GM12892 (cell line): Measurements from ENCODE around the gene ACTA1.

ENCODE experiments used
- DNase-seq: peaks from one replicate; pipeline ENCODE4 v3.0.0; 2011; ENCODE audit not compliant: insufficient read length
- FAIRE-seq: peaks from 2 replicates; lab custom pipeline; 2011; peaks lifted over from hg19 to GRCh38; lab: Jason Lieb, UNC
- POLR2A ChIP-seq: IDR thresholded peaks from 2 replicates; pipeline ENCODE4 v1.6.1; 2011; ENCODE audit warnings: low read depth, low read length, control low read depth
- POLR2AphosphoS5 ChIP-seq: IDR thresholded peaks from 2 replicates; pipeline ENCODE4 v1.6.1; 2011; ENCODE audit warnings: low read depth, low read length, control low read depth
- TAF1 ChIP-seq: IDR thresholded peaks from 2 replicates; pipeline ENCODE4 v1.6.1; 2011; ENCODE audit warnings: low read depth, mild to moderate bottlenecking, control low read depth, low read length, borderline replicate concordance

ACTA1 gene

DNA sequence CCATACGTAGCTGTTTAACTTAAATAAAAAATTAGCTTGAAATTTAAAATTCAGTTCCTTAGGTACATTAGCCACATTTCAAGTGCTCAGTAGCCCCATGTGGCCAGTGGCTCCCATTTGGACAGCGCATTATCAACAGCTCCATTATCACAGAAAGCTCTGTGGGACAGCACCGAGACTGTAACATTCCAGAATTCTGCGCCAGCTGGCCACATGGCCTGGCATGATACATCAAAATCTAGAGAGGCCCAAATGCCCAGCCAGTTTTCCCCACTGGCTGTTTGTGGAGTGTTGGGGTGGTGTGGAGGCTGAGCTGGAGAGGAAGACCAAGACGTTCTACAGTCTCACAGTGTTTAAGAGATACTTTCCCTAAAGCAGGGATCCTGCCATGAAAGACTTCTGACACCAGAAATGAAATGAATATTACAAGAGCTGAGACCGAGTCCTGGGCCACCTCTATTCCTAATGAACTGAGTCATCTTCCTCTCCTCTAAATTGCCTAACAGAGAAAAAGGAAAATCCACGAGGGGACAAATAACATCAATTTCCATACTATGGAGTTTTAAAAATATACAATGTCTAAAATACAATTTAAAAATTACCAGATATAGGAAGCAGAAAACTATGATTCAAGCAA is 27.3 kb upstream of the ACTA1 start:
- DNase-seq (no peak), FAIRE-seq (no peak)
- TF ChIP-seq POLR2A: no peak
- no peak for TF ChIP-seq TAF1
- TF ChIP-seq POLR2AphosphoS5: no peak

DNA sequence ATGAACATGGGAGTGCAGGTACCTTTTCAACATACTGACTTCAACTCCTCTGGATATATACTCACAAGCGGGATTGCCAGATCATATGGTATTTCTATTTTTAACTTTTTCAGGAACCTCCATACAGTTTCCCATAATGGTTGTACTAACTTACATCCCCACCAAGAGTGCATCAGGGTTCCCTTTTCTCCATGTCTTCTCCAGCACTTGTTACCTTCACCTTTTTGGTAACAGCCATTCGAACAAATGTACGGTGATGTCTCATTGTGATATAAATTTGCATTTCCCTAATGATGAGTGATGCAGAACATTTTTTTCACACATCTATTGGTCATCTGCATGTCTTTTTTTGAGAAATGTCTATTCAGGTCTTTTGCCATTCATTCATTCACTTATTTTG is 25.9 kb upstream of the ACTA1 start:
- DNase-seq (no peak), FAIRE-seq (no peak)
- TF ChIP-seq POLR2A (no peak), POLR2AphosphoS5 (no peak), TAF1 (no peak)

DNA sequence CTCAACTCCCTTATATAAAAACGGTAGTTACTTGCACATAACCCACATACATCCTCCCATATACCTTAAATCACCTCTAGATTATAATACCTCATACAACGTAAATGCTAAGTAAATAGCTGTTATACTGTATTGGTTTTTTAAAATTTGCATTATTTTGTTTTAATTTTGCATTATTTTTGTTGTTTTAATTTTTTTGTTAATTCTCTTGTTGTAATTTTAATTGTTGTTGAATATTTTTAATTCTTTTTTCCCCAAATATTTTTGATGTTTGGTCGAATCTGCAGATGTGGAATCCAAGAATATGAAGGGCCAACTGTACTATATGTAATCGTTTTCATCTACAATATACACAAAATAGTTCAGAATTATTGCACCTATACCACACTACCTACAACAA is 23.5 kb upstream of the ACTA1 start:
- DNase-seq: no peak
- no peak for FAIRE-seq
- TF ChIP-seq POLR2AphosphoS5 (no peak), TAF1 (no peak), POLR2A (no peak)

DNA sequence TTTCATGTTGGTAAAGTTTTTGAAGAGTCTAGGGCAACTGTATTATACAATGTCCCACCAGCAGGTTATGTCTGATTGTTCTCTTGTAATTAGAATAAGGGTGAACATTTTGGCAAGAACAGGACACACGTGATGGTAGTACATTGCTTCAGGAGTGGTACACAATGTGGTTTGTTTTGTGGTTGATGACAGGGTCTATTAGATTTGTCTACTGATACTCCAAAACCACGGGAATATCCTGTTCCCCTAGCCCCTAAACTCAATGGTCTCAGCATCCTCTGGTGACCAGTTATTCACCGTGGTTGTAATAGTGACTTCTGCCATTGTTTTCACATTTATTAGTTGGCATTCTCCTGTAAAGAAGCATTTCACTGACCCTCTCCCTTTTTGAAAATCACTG is 22.1 kb upstream of the ACTA1 start:
- DNase-seq (no peak), FAIRE-seq (no peak)
- TF ChIP-seq TAF1: no peak
- TF ChIP-seq POLR2A: no peak
- TF ChIP-seq POLR2AphosphoS5: no peak

DNA sequence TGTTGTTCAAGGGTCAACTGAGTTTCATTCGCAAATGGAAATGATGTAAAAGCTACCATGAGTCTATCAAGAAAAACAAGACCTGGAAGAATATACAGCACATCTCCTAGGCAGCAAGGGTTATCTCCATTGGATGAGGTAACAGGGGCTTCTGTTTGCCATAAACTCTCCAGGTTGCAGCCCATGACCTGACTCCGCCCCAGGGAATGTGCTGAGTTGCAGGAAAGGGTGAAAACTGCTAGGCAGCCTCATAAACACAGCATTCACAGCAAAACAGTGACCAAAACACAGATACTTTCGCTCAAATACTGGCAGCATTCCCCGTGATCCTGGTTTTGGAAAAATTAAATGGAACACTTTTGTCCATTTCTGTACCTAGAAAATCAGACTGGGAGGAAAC is 20.2 kb upstream of the ACTA1 start:
- DNase-seq (no peak), FAIRE-seq (no peak)
- no peak for TF ChIP-seq POLR2AphosphoS5
- TF ChIP-seq TAF1: no peak
- TF ChIP-seq POLR2A: no peak

DNA sequence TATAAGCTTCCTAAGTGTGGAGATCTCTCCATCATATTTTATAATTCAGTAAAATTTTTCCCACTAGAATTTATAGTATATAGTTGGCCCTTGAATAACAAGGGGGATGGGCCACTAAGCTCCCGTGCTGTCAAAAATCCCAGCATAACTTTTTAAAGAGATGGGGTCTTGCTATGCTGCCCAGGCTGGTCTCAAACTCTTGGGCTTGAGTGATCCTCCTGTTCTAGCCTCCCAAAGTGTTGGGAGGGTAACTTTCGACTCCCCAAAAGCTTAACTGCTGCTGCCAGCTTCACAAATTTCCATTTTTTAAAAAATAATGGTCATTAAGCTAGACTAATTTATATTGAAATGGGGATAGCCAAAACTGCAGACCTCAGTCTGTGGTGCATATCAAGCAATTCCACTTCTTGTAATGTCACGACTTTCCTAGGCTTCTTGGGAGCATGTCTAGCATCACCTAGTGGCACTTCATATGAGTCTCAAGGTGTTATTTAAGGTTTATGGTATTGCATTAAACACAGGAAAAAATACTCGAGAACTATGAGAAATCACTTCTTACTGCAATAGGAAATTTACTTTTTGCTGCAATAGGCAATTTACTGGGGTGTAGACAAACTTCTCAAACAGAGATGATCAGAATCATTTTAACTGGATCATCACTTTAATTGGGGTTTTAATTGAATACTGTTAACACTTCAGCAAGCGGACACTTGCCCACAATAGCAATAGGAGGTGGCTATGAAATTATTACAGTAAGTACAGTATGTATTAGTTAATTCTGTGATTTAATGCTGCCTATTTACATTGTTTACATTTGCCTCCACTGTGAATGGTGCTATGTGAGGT is 19.3 kb upstream of the ACTA1 start:
- DNase-seq: no peak
- TF ChIP-seq TAF1 (no peak), POLR2AphosphoS5 (no peak), POLR2A (no peak)
- FAIRE-seq: no peak

DNA sequence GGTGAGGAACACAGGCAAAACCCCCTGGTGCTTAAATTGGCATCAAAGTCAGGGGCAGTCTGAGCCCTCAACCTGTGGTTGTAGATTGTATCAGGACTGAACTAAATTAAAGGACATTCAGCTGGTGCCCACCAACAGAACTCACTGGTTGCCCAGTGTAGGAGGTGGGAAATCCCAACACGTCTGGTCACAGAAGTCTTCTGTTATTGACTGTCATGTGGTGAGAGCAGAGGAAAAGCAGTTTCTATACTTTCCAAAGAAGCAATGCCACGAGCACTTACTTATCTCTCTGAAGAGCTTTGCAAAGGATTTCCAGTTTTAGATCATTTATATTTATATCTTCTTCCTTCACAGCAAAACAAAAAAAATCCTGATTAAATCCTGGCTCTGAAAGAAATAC is 15.0 kb upstream of the ACTA1 start:
- DNase-seq (no peak), FAIRE-seq (peak; percentile 69)
- TF ChIP-seq POLR2AphosphoS5 (no peak), POLR2A (no peak), TAF1 (no peak)

DNA sequence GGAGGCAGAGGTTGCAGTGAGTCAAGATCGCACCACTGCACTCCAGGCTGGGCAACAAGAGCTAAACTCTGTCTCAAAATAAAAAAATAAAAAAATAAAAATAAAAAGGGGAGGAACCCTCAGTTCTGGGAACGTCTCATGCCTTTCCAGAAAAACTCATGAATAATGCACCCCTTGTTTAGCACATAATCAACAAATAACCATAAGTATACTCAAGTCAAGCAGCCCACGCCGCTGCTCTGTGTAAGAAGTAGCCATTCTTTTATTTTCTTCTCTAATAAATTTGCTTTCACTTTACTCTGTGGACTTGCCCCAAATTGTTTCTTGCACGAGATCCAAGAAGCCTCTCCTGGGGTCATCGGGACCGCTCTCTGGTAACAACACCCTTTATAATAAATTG is 14.5 kb upstream of the ACTA1 start:
- DNase-seq (no peak), FAIRE-seq (no peak)
- TF ChIP-seq POLR2AphosphoS5 (no peak), POLR2A (no peak), TAF1 (no peak)

DNA sequence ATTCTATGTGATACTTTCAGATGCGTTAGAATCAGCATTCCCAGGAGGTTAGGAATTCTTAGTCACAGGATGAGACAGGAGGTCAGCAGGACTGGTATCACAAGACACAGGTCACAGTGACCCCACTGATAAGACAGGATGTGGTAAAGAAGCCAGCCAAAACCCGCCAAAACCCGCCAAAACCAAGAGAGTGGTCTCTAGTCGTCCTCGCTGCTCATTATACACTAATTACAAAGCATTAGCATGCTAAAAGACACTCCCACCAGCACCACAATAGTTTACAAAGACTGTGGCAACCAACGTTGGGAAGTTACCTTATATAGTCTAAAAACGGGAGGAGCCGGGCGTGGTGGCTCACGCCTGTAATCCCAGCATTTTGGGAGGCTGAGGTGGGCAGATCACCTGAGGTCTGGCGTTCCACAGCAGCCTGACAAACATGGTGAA is 13.9 kb upstream of the ACTA1 start:
- TF ChIP-seq POLR2A: no peak
- TF ChIP-seq POLR2AphosphoS5: no peak
- TF ChIP-seq TAF1: no peak
- DNase-seq: no peak
- no peak for FAIRE-seq

DNA sequence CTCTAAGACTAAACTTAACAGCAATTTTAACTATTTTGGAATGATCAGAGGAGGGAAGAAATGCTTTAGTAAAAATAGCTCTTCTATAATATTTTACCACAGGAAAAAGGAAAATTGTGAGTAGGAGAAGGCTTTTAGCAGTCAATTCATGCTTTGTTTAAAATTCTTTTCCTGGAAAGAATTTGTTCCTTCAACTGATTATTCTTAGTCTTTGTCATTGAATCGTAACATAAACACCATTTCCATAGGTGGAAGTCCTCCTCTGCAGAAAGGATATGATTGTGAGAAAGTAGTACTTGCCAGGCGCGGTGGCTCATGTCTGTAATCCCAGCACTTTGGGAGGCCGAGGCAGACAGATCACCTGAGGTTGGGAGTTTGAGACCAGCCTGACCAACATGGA is 11.9 kb upstream of the ACTA1 start:
- no peak for DNase-seq
- no peak for TF ChIP-seq POLR2AphosphoS5
- TF ChIP-seq POLR2A: no peak
- TF ChIP-seq TAF1: no peak
- FAIRE-seq: no peak

DNA sequence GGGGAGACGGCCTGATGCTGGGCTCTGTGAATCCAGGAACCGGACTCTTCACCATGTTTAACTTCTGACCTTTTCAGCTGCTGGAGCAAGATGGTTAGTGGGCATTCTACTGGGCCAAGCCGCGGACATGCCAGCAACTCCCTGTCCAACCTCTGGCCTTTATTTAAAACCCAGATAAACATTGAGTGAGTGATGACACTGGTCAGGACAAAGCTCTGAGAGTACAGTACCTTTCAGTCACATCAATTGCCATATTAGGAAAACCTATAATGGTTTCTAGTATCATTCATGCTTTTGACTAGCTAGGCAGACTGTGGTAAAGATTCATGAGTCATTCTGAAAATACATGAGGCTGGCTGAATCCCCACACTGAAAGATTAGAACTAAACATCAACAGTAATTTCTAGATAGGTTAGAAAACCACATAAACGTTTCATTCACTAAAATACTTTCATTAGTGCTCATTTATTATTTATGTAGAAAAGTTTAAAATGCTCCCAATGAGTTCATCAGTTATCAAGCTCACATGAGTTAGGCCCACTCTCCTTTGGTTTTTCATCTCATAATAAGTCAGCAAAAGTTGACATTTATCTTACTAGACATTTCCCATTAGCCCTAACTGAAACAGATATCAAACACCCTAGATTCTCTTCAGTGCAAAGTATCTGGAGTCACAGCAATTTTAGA is 7.1 kb upstream of the ACTA1 start:
- FAIRE-seq (peak; percentile 70), DNase-seq (no peak)
- TF ChIP-seq POLR2A: no peak
- no peak for TF ChIP-seq POLR2AphosphoS5
- TF ChIP-seq TAF1: no peak

DNA sequence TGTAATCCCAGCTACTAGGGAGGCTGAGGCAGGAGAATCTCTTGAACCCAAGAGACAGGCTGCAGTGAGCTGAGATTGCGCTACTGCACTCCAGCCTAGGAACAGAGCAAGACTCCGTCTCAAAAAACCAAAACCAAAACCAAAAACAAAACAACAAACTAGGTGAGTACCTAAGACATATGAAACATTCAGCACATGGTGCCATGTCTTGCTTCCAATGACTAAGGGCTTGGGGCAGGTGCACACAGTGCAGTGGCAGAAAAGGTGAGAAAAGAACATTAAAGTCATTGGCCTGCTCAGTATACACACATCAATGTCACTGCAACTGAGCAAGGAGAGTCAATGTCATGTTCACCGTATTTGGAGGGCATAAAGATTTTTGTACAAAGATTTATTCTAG is 4.1 kb upstream of the ACTA1 start:
- TF ChIP-seq POLR2AphosphoS5 (no peak), TAF1 (no peak), POLR2A (no peak)
- FAIRE-seq: no peak
- DNase-seq: no peak
